ENCODE data around the gene ZNF438. TPM values are rescaled to one million over a fixed set of nuclear protein-coding genes. Genes with fewer than 3 reads are reported as not detected.

ZNF438 gene
- total and polyA plus RNA-seq, 10 of the 15 experiments (the other 5 are each of a cell fraction or from before 2014, with no cell fraction given) = 0.93 to 5.2 (median 1.9) TPM

DNA sequence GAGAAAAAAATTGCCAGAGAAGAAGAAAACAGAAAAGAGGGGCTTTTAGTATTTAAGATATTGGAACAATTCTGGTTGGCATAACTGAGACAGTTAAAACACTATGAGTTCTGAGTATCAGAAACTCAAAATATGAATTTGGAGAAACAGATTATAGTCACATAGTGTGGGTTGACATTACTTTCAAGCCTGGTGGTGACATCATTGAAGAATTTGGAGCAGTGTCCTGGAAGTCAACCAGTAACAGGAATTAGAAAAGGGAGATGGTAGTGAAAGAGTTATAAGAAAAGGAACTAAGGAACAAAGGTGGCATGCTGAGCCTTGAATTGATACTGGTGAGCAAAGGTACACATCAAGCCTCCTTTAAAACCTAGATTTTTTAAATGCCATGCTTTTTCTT lies 88.2 kb downstream of the ZNF438 start (continued):
- TF ChIP-seq, protein P1, sequence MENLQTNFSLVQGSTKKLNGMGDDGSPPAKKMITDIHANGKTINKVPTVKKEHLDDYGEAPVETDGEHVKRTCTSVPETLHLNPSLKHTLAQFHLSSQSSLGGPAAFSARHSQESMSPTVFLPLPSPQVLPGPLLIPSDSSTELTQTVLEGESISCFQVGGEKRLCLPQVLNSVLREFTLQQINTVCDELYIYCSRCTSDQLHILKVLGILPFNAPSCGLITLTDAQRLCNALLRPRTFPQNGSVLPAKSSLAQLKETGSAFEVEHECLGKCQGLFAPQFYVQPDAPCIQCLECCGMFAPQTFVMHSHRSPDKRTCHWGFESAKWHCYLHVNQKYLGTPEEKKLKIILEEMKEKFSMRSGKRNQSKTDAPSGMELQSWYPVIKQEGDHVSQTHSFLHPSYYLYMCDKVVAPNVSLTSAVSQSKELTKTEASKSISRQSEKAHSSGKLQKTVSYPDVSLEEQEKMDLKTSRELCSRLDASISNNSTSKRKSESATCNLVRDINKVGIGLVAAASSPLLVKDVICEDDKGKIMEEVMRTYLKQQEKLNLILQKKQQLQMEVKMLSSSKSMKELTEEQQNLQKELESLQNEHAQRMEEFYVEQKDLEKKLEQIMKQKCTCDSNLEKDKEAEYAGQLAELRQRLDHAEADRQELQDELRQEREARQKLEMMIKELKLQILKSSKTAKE (IDR thresholded peaks at IDR 0.05; ENCODE audit: low read depth, poor library complexity, severe bottlenecking) = no peak
- TF ChIP-seq, protein P2, sequence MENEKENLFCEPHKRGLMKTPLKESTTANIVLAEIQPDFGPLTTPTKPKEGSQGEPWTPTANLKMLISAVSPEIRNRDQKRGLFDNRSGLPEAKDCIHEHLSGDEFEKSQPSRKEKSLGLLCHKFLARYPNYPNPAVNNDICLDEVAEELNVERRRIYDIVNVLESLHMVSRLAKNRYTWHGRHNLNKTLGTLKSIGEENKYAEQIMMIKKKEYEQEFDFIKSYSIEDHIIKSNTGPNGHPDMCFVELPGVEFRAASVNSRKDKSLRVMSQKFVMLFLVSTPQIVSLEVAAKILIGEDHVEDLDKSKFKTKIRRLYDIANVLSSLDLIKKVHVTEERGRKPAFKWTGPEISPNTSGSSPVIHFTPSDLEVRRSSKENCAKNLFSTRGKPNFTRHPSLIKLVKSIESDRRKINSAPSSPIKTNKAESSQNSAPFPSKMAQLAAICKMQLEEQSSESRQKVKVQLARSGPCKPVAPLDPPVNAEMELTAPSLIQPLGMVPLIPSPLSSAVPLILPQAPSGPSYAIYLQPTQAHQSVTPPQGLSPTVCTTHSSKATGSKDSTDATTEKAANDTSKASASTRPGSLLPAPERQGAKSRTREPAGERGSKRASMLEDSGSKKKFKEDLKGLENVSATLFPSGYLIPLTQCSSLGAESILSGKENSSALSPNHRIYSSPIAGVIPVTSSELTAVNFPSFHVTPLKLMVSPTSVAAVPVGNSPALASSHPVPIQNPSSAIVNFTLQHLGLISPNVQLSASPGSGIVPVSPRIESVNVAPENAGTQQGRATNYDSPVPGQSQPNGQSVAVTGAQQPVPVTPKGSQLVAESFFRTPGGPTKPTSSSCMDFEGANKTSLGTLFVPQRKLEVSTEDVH (IDR thresholded peaks at IDR 0.05; ENCODE audit: low read depth, partially characterized antibody) = no peak
- TF ChIP-seq NRF1 (conservative IDR thresholded peaks at IDR 0.05; ENCODE audit: low read depth, low read length) (no peak), TARDBP (IDR thresholded peaks at IDR 0.05; ENCODE audit: borderline replicate concordance) (no peak), RB1 (IDR thresholded peaks at IDR 0.05; ENCODE audit: borderline replicate concordance) (no peak), ZBTB40 (IDR thresholded peaks at IDR 0.05; ENCODE audit: borderline replicate concordance) (no peak), ATF7 (IDR thresholded peaks at IDR 0.05; ENCODE audit: low read depth) (no peak), MEF2B (IDR thresholded peaks at IDR 0.05; ENCODE audit: partially characterized antibody, poor library complexity, severe bottlenecking) (no peak)
